GM12878 (cell line): Measurements from ENCODE around the gene CSNK2A1. TPM values are rescaled to one million over a fixed set of nuclear protein-coding genes. Genes with fewer than 3 reads are reported as not detected.

ENCODE experiments used
- ASH2L ChIP-seq: fragments of 300-600, 200-600 bp; sonication (generic); IDR thresholded peaks from 2 replicates; pipeline ENCODE4 v1.6.1; 2017; ENCODE audit warnings: low read depth, mild to moderate bottlenecking, borderline replicate concordance
- BCL11A ChIP-seq: IDR thresholded peaks from 2 replicates; pipeline ENCODE4 v1.6.1; 2011; ENCODE audit warnings: low read depth, low read length
- E2F4 ChIP-seq: IDR thresholded peaks from 2 replicates; pipeline ENCODE4 v1.6.1; 2012; ENCODE audit warnings: low read depth, low read length, improper control_type of control experiment
- ELK1 ChIP-seq: IDR thresholded peaks from 2 replicates; pipeline ENCODE4 v1.6.1; 2012; ENCODE audit warnings: low read depth, low read length, improper control_type of control experiment
- HDAC6 ChIP-seq: fragments of 200-600 bp; sonication (generic); IDR thresholded peaks from one replicate; pipeline ENCODE4 v1.8.0; 2017; ENCODE audit warnings: antibody characterized with exemption; ENCODE audit not compliant: unreplicated experiment
- KAT2A ChIP-seq: conservative IDR thresholded peaks from 2 replicates; pipeline ENCODE4 v1.6.1; 2011; ENCODE audit warnings: low read depth, low read length; ENCODE audit not compliant: control insufficient read depth
- KDM1A ChIP-seq: fragments of 200-600 bp; sonication (generic); IDR thresholded peaks from 2 replicates; pipeline ENCODE4 v1.6.1; 2016; ENCODE audit warnings: borderline replicate concordance
- KLF5 ChIP-seq: fragments of 450-650 bp; IDR thresholded peaks from 2 replicates; pipeline ENCODE4 v1.6.1; 2014; ENCODE audit warnings: mild to moderate bottlenecking; ENCODE audit not compliant: partially characterized antibody
- LARP7 ChIP-seq: fragments of 450-650 bp; IDR thresholded peaks from 2 replicates; pipeline ENCODE4 v1.6.1; 2017; ENCODE audit warnings: mild to moderate bottlenecking
- MEF2A ChIP-seq: IDR thresholded peaks from 2 replicates; pipeline ENCODE4 v1.6.1; 2011; ENCODE audit warnings: low read depth, mild to moderate bottlenecking, low read length, moderate library complexity; ENCODE audit not compliant: insufficient read depth
- MYB ChIP-seq: fragments of 150-350 bp; IDR thresholded peaks from 2 replicates; pipeline ENCODE4 v1.6.1; 2014; ENCODE audit warnings: mild to moderate bottlenecking, low read depth, low read length, borderline replicate concordance
- NRF1 ChIP-seq: conservative IDR thresholded peaks from 2 replicates; pipeline ENCODE4 v1.6.1; 2011; ENCODE audit warnings: mild to moderate bottlenecking, low read depth, low read length, improper control_type of control experiment
- PBX3 ChIP-seq: IDR thresholded peaks from 2 replicates; pipeline ENCODE4 v1.6.1; 2011; ENCODE audit warnings: mild to moderate bottlenecking, low read depth, low read length, moderate library complexity; ENCODE audit not compliant: insufficient replicate concordance
- PKNOX1 ChIP-seq: fragments of 450-650 bp; IDR thresholded peaks from 2 replicates; pipeline ENCODE4 v1.6.1; 2016; ENCODE audit warnings: mild to moderate bottlenecking
- RFX5 ChIP-seq: IDR thresholded peaks from 2 replicates; pipeline ENCODE4 v1.6.1; 2011; ENCODE audit warnings: low read depth, low read length, improper control_type of control experiment
- SIX5 ChIP-seq: IDR thresholded peaks from 2 replicates; pipeline ENCODE4 v1.6.1; 2011; ENCODE audit warnings: mild to moderate bottlenecking, low read depth, low read length, moderate library complexity; ENCODE audit not compliant: severe bottlenecking
- SKIL ChIP-seq: fragments of 450-650 bp; IDR thresholded peaks from 2 replicates; pipeline ENCODE4 v1.6.1; 2017; ENCODE audit warnings: mild to moderate bottlenecking, low read depth, inconsistent platforms; ENCODE audit not compliant: poor library complexity, severe bottlenecking
- SMC3 ChIP-seq: IDR thresholded peaks from 2 replicates; pipeline ENCODE4 v1.6.1; 2011; ENCODE audit warnings: low read length, improper control_type of control experiment, borderline replicate concordance
- SREBF2 ChIP-seq: IDR thresholded peaks from 2 replicates; pipeline ENCODE4 v1.6.1; 2012; ENCODE audit warnings: mild to moderate bottlenecking, low read length
- SUPT20H ChIP-seq: IDR thresholded peaks from 2 replicates; pipeline ENCODE4 v1.6.1; 2011; ENCODE audit warnings: low read depth, mild to moderate bottlenecking, low read length, moderate library complexity, borderline replicate concordance; ENCODE audit not compliant: control insufficient read depth
- TBL1XR1 ChIP-seq: IDR thresholded peaks from 2 replicates; pipeline ENCODE4 v1.6.1; 2012; ENCODE audit warnings: low read depth, low read length, improper control_type of control experiment
- TCF12 ChIP-seq: IDR thresholded peaks from 2 replicates; pipeline ENCODE4 v1.6.1; 2011; ENCODE audit warnings: low read depth, mild to moderate bottlenecking, low read length
- YBX1 ChIP-seq: fragments of 450-650 bp; IDR thresholded peaks from 2 replicates; pipeline ENCODE4 v1.6.1; 2016; ENCODE audit warnings: antibody characterized with exemption
- ZBED1 ChIP-seq: IDR thresholded peaks from 2 replicates; pipeline ENCODE4 v1.6.1; 2016; ENCODE audit warnings: borderline replicate concordance
- ZNF622 ChIP-seq: fragments of 450-650 bp; IDR thresholded peaks from 2 replicates; pipeline ENCODE4 v1.6.1; 2017; ENCODE audit warnings: mild to moderate bottlenecking, inconsistent platforms
- polyA plus RNA-seq, 11 experiments: library from polyadenylated mRNA; depleted of rRNA in 4 of 11; unstranded in 6 of 11; stranded (reverse) in 5 of 11; fragments of >200 nt; fragmentation: Nextera tagmentation in 4 of 11; fragmentation: Illumina TruSeq in 1 of 11; extraction: Ambion mirVana in 4 of 11; extraction: Trizol in 1 of 11; gene quantifications; 1 replicate in 1 of 11; 2 replicates in 10 of 11; pipeline versions ENCODE4 v1.2.1 to v1.2.3, GENCODE V29; 2011 to 2016; ENCODE audit warnings: inconsistent platforms in 2 of 11, missing spikeins in 2 of 11, low read depth in 1 of 11
- total RNA-seq, 4 experiments: library from RNA; depleted of rRNA in 3 of 4; stranded (reverse); fragments of >200 nt in 3 of 4; fragmentation: Illumina TruSeq in 1 of 4; extraction: Trizol in 1 of 4; gene quantifications; 2 replicates each; pipeline versions ENCODE4 v1.2.1 to v1.2.3, GENCODE V29; 2013 to 2021

CSNK2A1 gene
- total and polyA plus RNA-seq, 10 of the 15 experiments (the other 5 are each of a cell fraction or from before 2014, with no cell fraction given), result 47.6 to 199 (median 95.0) TPM

GRCh38 chr20:543369-544152, at the start of gene CSNK2A1 (continued):
- TF ChIP-seq KAT2A, result no peak
- TF ChIP-seq ZNF622, result no peak
- no peak for TF ChIP-seq SREBF2
- no peak for TF ChIP-seq PBX3
- no peak for TF ChIP-seq TBL1XR1
- no peak for TF ChIP-seq RFX5
- no peak for TF ChIP-seq E2F4
- peak; percentile 97 for TF ChIP-seq SKIL
- TF ChIP-seq ASH2L, result no peak
- TF ChIP-seq TCF12, result no peak
- TF ChIP-seq LARP7, result no peak; the same call in none of the 2 replicates
- TF ChIP-seq MEF2A, result no peak
- TF ChIP-seq KLF5, result peak; percentile 99
- no peak for TF ChIP-seq SMC3
- TF ChIP-seq PKNOX1, result peak; percentile 46
- no peak for TF ChIP-seq KDM1A
- TF ChIP-seq MYB, result no peak
- peak; percentile 68 for TF ChIP-seq SIX5
- TF ChIP-seq ELK1, result no peak; the same call in 1 of the 2 replicates
- TF ChIP-seq NRF1, result peak; percentile 33; the same call in 1 of the 2 replicates
- TF ChIP-seq HDAC6, result no peak
- TF ChIP-seq BCL11A, result no peak
- no peak for TF ChIP-seq ZBED1
- no peak for TF ChIP-seq SUPT20H
- TF ChIP-seq YBX1, result no peak
